DND-41 (cell line): ENCODE results near the gene MSL3.

ENCODE experiments used
- ATAC-seq: fragments of 200-7000 bp; cut with Tn5 transposase; 3 replicates; pipeline ENCODE4 v1.9.1; 2021; ENCODE audit warnings: low read depth; ENCODE audit not compliant: insufficient read depth
- DNase-seq: peaks from one replicate; pipeline ENCODE4 v3.0.0-alpha.2; 2020
- H2AFZ ChIP-seq: 2 replicates; pipeline ENCODE4 v1.6.0; 2012; ENCODE audit warnings: low read depth, low read length
- H3K27ac ChIP-seq: 2 replicates; pipeline ENCODE4 v1.5.1; 2012; ENCODE audit warnings: low read length, inconsistent platforms
- H3K27me3 ChIP-seq: fragments of 200-600 bp; sonication (generic); 2 replicates; pipeline ENCODE4 v1.6.0; 2012; ENCODE audit warnings: low read length, mild to moderate bottlenecking, inconsistent platforms; ENCODE audit not compliant: insufficient read depth, poor library complexity
- H3K36me3 ChIP-seq: 2 replicates; pipeline ENCODE4 v1.5.1; 2012; ENCODE audit warnings: low read length, inconsistent platforms; ENCODE audit not compliant: insufficient read depth
- H3K4me1 ChIP-seq: 2 replicates; pipeline ENCODE4 v1.5.1; 2012; ENCODE audit warnings: mild to moderate bottlenecking, low read length; ENCODE audit not compliant: insufficient read depth
- H3K4me2 ChIP-seq: 2 replicates; pipeline ENCODE4 v1.6.0; 2012; ENCODE audit warnings: mild to moderate bottlenecking, moderate library complexity, low read length, inconsistent platforms; ENCODE audit not compliant: insufficient read depth
- H3K4me3 ChIP-seq, 2 experiments: fragments of 200-600 bp in 1 of 2; shearing (Covaris generic) in 1 of 2; 2 replicates each; pipeline ENCODE4 v1.5.1; 2012 to 2016; ENCODE audit warnings: inconsistent platforms in 2 of 2, low read length in 2 of 2, mild to moderate bottlenecking in 2 of 2, low read depth in 1 of 2, moderate library complexity in 1 of 2
- H3K79me2 ChIP-seq: 2 replicates; pipeline ENCODE4 v1.6.0; 2012; ENCODE audit warnings: low read length, inconsistent platforms; ENCODE audit not compliant: insufficient read depth
- H3K9ac ChIP-seq: 2 replicates; pipeline ENCODE4 v1.6.0; 2012; ENCODE audit warnings: low read depth, mild to moderate bottlenecking, inconsistent platforms, low read length, moderate library complexity
- H3K9me3 ChIP-seq: 2 replicates; pipeline ENCODE4 v1.5.1; 2012; ENCODE audit warnings: low read length, moderate library complexity, mild to moderate bottlenecking, inconsistent platforms; ENCODE audit not compliant: insufficient read depth, severe bottlenecking
- H4K20me1 ChIP-seq: 2 replicates; pipeline ENCODE4 v1.6.0; 2012; ENCODE audit warnings: low read length; ENCODE audit not compliant: insufficient read depth
- CTCF ChIP-seq: IDR thresholded peaks from 2 replicates; pipeline ENCODE4 v1.5.1; 2012; ENCODE audit warnings: borderline replicate concordance, low read length, moderate library complexity, mild to moderate bottlenecking; ENCODE audit not compliant: poor library complexity, severe bottlenecking; ENCODE audit errors: extremely low read depth
- EZH2 ChIP-seq: IDR thresholded peaks from 3 replicates; pipeline ENCODE4 v1.6.1; 2012; ENCODE audit warnings: borderline replicate concordance, low read depth, mild to moderate bottlenecking, moderate library complexity, low read length, inconsistent platforms; ENCODE audit not compliant: severe bottlenecking

Gene MSL3

DNA sequence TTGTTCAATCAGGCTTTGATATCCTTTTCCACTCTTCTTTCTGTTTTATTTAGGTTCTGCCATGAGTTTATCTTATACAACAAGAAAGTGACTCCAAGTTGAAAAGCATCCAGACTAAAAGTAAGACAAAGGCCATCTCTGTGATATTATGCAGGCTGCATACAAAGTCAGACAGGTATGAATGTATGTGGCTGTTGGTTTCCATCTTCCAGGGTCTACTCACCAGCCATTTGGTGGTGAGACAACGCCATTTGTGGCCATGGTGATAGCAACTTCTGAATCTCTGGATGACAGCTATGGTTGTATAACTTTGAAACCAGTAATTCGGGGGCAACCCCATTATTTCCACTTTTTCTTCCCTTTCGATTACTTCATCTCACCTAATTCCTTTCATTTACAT lies 17.2 kb upstream of the MSL3 start:
- Histone ChIP-seq H3K4me1 (no peaks in the 10 kb centered on the region), H3K36me3 (no peaks in the 10 kb centered on the region), H3K27me3 (no peaks in the 10 kb centered on the region), H3K4me3 (no peak overlapping the region), H3K9ac (no peak overlapping the region), H3K4me2 (no peak overlapping the region), H4K20me1 (no peaks in the 10 kb centered on the region), H3K27ac (no peak overlapping the region), H2AFZ (no peak overlapping the region), H3K79me2 (no peaks in the 10 kb centered on the region), H3K9me3 (no peaks in the 10 kb centered on the region)
- no peak for ATAC-seq
- TF ChIP-seq EZH2 (no peak), CTCF (no peak)
- no peak for DNase-seq

DNA sequence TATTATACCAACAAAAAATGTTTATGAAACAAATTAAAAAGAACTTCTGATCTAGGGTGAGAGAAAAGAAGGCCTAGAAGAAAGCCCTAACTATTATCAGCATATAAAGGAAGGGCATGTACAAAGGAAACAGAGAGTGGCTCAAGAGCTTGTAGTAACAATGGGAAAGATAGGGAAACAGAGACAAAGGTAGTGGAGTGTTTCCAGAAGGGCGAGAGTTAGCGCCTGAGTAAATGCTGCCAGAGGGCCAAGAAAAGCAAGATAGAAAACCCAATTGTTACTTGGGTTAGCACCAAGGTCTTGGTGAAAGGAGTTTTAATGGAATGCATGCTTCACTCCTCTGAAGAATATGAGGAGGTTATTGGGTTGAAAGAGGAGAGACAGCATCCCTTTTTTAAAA lies 16.5 kb upstream of the MSL3 start:
- Histone ChIP-seq H3K9me3 (no peaks in the 10 kb centered on the region), H3K27me3 (no peaks in the 10 kb centered on the region), H3K9ac (no peak overlapping the region), H4K20me1 (no peaks in the 10 kb centered on the region), H3K4me2 (no peak overlapping the region), H3K4me1 (no peaks in the 10 kb centered on the region), H3K36me3 (no peaks in the 10 kb centered on the region), H3K27ac (no peak overlapping the region), H3K79me2 (no peaks in the 10 kb centered on the region), H2AFZ (no peak overlapping the region), H3K4me3 (no peak overlapping the region)
- ATAC-seq, result no peak
- DNase-seq, result no peak
- TF ChIP-seq EZH2 (no peak), CTCF (no peak)

GRCh38 chrX:11745881-11746280 lies 12.2 kb upstream of the MSL3 start:
- Histone ChIP-seq H3K4me3 (no peak overlapping the region), H2AFZ (no peak overlapping the region), H3K79me2 (no peaks in the 10 kb centered on the region), H3K4me1 (no peaks in the 10 kb centered on the region), H3K9ac (no peak overlapping the region), H4K20me1 (no peaks in the 10 kb centered on the region), H3K4me2 (no peak overlapping the region), H3K27ac (no peak overlapping the region), H3K9me3 (no peaks in the 10 kb centered on the region), H3K36me3 (no peaks in the 10 kb centered on the region), H3K27me3 (peaks cover 5% of the 10 kb centered on the region)
- DNase-seq (no peak), ATAC-seq (no peak)
- TF ChIP-seq EZH2, result no peak
- TF ChIP-seq CTCF, result no peak

DNA sequence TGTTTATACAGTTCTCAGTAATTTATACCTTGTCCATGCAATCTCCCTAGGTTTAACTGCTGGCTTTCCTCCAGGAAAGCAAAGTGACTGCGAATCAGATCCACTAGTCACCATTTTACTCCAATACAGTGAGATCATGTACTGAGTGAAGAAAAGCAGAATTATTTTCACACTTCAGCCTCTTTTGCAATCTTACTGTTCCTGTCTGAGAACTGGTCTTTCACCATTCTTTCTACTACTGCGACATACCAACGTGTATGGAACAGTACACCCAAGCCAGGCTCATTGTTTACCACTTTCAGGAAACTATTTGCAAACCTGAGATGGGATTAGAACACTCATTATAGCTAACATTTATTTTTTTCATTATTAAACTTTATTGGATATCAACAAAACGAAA lies 8.0 kb upstream of the MSL3 start:
- no peak for TF ChIP-seq CTCF
- no peak for TF ChIP-seq EZH2
- Histone ChIP-seq H3K4me3 (no peak overlapping the region), H3K4me2 (no peak overlapping the region), H3K9me3 (no peaks in the 10 kb centered on the region), H3K4me1 (no peaks in the 10 kb centered on the region), H2AFZ (no peak overlapping the region), H3K9ac (no peak overlapping the region), H3K27me3 (peaks cover 15% of the 10 kb centered on the region), H4K20me1 (no peaks in the 10 kb centered on the region), H3K79me2 (no peaks in the 10 kb centered on the region), H3K36me3 (no peaks in the 10 kb centered on the region), H3K27ac (no peak overlapping the region)
- DNase-seq (no peak), ATAC-seq (no peak)
